ENCODE results near the gene LDLRAD3.
"Not testable (repeated sequence)": the region's sequence is repeated elsewhere in the genome, so short reads cannot be mapped to it uniquely, and the experiment has no call there.

LDLRAD3 gene, protein sequence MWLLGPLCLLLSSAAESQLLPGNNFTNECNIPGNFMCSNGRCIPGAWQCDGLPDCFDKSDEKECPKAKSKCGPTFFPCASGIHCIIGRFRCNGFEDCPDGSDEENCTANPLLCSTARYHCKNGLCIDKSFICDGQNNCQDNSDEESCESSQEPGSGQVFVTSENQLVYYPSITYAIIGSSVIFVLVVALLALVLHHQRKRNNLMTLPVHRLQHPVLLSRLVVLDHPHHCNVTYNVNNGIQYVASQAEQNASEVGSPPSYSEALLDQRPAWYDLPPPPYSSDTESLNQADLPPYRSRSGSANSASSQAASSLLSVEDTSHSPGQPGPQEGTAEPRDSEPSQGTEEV

DNA sequence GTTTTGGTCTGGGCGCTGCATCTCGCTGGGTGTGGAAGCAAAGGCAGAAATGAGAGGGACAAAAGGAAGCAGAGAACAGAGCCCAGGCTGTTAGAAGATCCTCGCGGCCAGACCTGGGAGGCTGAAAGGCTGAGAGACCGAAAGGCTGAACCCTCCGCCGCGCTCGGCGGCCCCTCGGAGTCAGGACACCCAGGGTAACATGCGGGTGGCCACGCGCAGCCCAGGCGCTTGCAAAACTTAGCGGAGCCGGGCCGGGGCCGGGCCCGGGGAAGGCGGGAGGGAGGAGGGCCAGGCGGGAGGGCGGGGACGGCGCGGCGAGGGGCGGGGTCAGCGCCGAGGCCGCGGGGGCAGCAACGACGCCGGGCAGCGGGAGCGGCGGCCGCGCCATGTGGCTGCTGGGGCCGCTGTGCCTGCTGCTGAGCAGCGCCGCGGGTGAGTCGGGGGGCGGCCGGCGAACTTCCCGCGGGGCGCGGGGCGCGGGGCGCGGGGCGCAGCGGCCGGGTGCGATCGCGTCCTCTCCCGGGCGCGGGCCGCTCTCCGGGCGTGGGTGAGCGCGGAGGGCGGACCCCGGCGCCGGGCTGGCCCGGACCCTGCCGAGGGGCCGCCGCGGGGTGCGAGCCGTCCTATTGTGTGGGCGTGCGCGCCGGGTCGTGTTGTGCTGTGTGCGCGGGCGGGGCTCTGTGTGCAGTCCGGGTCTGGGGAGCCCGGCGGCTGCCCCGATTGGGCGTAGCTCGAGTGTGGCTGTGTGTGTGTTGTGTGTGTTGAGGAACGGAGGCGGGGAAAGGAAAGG, at the start of gene LDLRAD3:
LDLRAD3 (plus strand) TSS at position 350 of the 790 bp plus-strand sequence; CDS start at position 387, 37 bp downstream.
- DNase-seq = peak; percentile 76

- DNase-seq = no peak
These were observed 46.8 kb upstream of the LDLRAD3 start for GRCh38 chr11:35897019-35897418.

DNA sequence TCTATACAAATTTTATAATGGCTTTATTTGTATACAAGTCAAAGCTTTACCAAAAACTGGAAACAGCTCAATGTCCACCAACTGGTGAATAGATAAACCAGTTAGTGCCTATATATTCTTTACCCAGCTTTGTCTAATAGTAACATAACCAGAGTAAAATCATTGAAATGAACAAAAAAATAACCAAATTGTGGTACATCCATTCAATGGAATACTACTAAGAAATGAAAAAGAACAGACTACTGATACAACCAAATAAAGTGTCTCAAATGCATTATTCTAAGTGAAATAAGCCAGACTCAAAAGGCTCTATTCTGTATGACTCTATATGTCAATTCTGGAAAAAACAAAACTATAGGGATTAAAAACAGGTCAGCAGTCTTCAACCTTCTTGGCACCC, 40.9 kb upstream of the LDLRAD3 start:
- no peak for DNase-seq

DNA sequence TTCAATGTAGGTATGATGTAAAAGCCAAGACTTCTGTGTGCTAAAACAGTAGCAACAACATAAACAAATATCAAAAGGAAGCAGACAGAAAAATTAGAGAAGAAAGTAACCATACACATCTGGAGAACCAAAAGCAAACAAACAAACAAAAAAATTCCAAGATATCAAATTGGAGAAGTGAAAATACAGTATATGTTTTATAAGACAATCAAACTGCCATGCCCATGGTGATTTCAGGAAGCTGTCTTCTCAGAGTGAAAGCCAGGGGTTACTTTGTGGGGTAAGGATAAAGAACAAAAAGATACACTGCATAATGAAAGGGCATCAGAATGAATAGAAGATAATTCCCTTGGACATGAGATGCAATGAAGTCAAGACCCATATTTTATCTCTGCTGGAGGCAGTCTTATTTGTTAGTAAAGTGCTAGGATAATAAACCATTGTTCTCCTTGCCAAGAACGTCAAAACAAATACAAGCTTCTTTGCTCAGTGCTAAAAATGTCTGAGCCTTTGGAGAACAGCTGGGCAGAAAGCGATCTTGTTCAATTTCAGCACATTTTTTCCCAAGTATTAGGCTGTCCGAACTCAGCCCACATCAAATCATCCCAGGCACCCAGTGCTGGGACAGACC, 38.1 kb upstream of the LDLRAD3 start:
- DNase-seq = no peak

GRCh38 chr11:35906277-35906661, 37.6 kb upstream of the LDLRAD3 start:
- no peak for DNase-seq

DNA sequence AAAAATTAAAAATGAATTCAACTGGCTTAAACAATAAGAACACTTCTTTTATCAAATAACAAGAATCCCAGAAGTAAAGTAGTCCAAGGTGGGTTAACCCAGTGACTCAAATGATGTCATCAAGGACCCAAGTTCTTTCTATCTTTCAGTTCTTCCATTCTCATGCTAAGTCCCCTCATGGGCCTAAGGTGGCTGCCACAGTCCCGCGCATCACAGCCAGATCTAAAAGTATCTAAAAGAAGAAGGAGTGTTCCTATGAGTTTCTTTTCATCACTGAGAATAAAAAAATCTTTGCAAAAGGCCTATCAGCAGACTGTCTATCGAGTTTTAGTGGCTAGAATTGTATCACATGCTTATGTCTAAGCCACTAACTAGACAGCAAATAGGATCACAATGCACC, 37.2 kb upstream of the LDLRAD3 start:
- DNase-seq = no peak

GRCh38 chr11:35907648-35908431, 36.0 kb upstream of the LDLRAD3 start:
- DNase-seq = peak; percentile 19

GRCh38 chr11:35908432-35908771, 35.5 kb upstream of the LDLRAD3 start:
- DNase-seq = not testable (repeated sequence)

DNA sequence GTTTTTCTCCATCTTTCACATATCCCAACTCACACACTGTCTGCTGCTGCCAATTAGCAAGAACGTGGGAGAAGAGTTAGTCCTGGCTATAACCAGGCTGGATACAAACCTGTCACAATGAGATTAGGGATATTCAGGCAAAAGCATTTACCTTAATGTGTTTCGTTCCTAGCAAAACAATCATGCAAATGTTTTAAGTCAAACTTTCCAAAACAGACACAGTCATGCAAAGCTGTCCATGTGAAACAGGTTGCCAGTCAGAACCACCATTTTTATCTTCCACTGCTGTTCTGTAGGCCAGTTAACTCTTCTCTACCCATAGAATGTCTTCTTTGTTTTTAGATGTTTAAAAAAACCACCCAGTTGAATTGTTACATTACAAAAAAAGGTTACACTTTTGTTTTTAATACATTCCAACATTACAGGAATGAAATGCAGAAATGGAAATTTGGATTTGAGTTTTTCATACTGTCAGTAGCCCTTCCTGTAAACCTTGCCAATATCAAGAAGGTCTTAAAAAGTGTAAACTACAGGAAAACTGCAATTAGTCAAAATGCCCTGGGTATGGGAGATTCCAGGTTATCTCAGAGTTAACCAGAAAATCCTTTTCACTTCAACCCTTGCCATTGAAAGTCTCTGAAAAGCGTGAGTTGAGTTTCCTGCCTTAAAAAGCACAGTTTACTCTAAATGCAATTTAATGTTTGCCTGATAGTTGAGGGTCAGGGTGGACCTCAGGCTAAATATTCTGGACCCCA, 34.2 kb upstream of the LDLRAD3 start:
- no peak for DNase-seq

GRCh38 chr11:35911013-35911412, 32.8 kb upstream of the LDLRAD3 start:
- DNase-seq = no peak

DNA sequence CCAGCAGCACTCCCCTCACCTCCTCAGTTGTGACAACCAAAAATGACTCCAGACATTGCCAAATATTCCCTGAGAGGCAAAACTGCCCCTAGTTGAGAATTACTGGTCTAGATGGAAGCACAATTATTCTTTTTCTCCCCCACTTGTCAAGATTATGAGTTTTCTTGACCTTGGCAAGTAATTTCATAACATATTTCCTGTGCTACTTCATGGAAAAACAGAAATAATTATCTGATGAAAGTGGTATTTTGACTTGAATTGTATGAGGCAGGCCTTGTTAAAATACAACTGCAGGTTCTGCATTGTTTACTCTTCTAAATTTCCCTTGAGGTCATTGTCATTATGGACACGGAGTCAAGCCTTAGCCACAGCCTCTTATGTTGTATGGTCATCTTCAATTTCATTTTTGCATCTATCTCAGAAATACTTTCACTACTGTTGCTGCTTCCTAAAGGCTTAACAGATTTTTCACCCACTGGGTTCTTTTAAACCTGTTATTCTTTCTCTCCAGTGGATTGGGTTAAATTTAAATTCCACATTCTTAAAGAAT, 32.2 kb upstream of the LDLRAD3 start:
- DNase-seq = peak; percentile 27

- not testable (repeated sequence) for DNase-seq
These were observed 31.4 kb upstream of the LDLRAD3 start for GRCh38 chr11:35912436-35912835.

DNA sequence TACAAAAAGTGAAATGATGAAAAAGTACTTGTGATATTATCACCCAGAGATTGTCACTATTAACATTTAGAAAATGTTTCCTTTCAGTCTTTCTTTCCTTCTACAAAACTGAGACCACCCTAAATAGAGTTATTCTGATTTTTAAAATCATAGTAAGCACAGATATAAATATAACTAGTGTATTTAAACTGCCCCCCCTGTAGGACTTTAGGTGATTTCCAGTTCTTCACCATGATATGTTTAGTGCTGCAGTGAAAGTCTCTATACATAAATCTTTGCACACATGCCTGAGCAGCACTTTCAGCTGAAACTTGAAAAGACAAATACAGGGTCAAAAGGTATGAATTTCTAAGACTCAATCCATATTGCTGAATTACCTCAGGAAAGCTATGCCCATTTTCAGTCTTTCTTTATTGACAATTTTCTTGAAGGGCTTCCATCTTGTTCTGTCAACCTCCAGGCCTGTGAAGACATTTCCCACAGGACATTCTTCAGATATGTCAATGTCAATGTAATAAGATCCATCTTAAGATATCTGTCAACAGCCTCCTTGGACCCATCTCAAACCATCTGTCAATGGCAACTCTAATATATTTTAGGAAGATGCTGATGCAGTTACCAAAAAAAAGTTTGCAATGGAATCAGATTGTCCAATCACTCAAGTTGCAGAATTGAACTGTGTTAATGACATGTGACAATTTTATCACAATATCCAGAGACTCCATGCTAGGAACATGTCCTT, 30.8 kb upstream of the LDLRAD3 start:
- DNase-seq = no peak

- DNase-seq = peak; percentile 83
These were observed 29.0 kb upstream of the LDLRAD3 start for GRCh38 chr11:35914816-35915215.

DNA sequence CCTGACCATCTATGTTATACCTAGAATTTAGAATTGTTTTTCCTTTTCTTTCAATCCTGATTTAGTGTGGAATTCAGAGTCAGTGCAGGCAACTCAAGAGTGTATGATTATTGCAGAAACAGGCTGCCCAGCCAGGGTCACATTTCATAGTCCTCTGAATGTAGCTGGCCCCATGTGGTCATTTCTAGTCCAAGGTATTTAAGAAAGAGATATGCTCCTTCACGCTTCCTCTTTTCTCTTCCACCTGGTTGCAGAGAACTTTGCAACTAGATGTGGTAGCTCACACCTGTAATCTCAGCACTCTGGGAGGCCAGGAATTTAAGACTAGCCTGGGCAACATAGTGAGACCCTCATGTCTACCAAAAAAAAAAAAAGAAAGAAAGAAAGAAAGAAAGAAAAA, 27.6 kb upstream of the LDLRAD3 start:
- no peak for DNase-seq

- no peak for DNase-seq
These were observed 26.2 kb upstream of the LDLRAD3 start for GRCh38 chr11:35917676-35918075.

DNA sequence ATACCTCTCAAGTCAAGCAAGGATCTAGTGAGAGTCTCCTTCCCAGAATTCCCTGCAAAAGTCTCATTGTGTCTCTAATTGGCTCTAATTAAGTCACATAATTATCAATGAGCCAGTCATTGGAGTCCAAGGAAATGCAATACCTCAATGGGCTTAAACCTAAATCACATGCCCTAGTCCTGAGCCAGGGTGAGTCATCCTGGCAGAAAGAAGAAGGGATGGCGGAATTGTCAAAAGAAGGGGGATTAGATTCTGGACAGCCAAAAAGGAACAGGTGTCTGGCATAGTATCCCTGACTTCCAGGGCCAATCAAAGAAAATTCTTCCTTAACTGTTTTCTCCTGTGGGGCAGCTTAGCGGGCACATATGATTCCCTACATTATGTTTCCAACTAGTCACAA, 25.1 kb upstream of the LDLRAD3 start:
- DNase-seq = no peak

GRCh38 chr11:35919244-35919643, 24.6 kb upstream of the LDLRAD3 start:
- DNase-seq = no peak

GRCh38 chr11:35923452-35923851, 20.4 kb upstream of the LDLRAD3 start:
- no peak for DNase-seq

DNA sequence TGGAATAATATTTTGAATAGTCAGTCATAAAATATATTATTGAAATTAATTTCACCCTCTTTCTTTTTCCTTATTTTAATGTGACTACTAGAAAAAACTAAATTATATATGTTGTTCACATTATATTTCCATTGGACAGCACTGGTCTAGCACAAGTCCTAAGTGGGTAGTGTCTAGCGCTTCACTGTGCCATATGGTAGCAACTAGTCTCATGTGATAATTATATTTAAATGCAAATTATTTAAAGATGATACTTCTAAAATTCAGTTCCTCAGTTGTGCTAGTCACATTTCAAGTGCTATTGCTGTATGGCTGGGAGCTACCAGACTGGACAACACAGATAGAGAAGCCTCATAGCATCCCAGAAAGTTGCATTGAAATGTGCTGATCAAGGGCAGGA, 19.1 kb upstream of the LDLRAD3 start:
- DNase-seq = no peak

GRCh38 chr11:35927104-35927503, 16.8 kb upstream of the LDLRAD3 start:
- DNase-seq = no peak

All from OCI-M1 (cell line).